Measurements from ENCODE around the gene NMNAT3.

- no peak for TF ChIP-seq EZH2phosphoT487 (IDR thresholded peaks at IDR 0.05; ENCODE audit: insufficient read depth, low read depth)
- TF ChIP-seq EZH2 (IDR thresholded peaks at IDR 0.05; ENCODE audit: insufficient read depth, poor library complexity, severe bottlenecking), result no peak
These were observed 3.1 kb downstream of the NMNAT3 start for GRCh38 chr3:139674571-139675260.
